GM23248 (cell line): ENCODE data around the gene LARP1.
"Not testable (repeated sequence)": the region's sequence is repeated elsewhere in the genome, so short reads cannot be mapped to it uniquely, and the experiment has no call there.

Experiments used
- EZH2 ChIP-seq: fragments of 200-600 bp; sonication (generic); IDR thresholded peaks from 2 replicates; pipeline ENCODE4 v1.6.1; 2018; ENCODE audit warnings: antibody characterized with exemption, mild to moderate bottlenecking; ENCODE audit not compliant: insufficient read depth, poor library complexity, severe bottlenecking
- EZH2phosphoT487 ChIP-seq: fragments of 200-600 bp; sonication (generic); IDR thresholded peaks from 2 replicates; pipeline ENCODE4 v1.6.1; 2018; ENCODE audit warnings: antibody characterized with exemption, moderate library complexity, mild to moderate bottlenecking, low read depth; ENCODE audit not compliant: insufficient read depth

GRCh38 chr5:154736372-154736771 lies 18.8 kb upstream of the LARP1 start:
- TF ChIP-seq EZH2, EZH2phosphoT487: not testable (repeated sequence)
